HepG2 (cell line): ENCODE data around the gene TMIGD2. TPM values are rescaled to one million over a fixed set of nuclear protein-coding genes. Genes with fewer than 3 reads are reported as not detected.

ENCODE experiments used
- GATAD2A ChIP-seq: IDR thresholded peaks from 2 replicates; pipeline ENCODE4 v1.6.1; 2016
- HNF4A ChIP-seq: sonication (generic); formaldehyde crosslinking; IDR thresholded peaks from 2 replicates; pipeline ENCODE4 v1.4.0; 2020; ENCODE audit warnings: missing genetic modification reagents
- KAT2B ChIP-seq: fragments of 150-350 bp; IDR thresholded peaks from 2 replicates; pipeline ENCODE4 v1.6.1; 2014; ENCODE audit warnings: low read depth, low read length, borderline replicate concordance
- KLF16 ChIP-seq, 2 experiments: sonication (generic) in 1 of 2; formaldehyde crosslinking in 1 of 2; IDR thresholded peaks; 2 replicates each; pipeline versions ENCODE4 v1.6.1 to v1.8.0; 2016 to 2023; ENCODE audit warnings: missing genetic modification reagents in 2 of 2, missing compliant biosample characterization in 1 of 2
- KLF6 ChIP-seq: IDR thresholded peaks from 2 replicates; pipeline ENCODE4 v1.8.0; 2016; ENCODE audit warnings: missing biosample characterization, missing genetic modification reagents
- NR2C2 ChIP-seq: sonication (generic); formaldehyde crosslinking; IDR thresholded peaks from 2 replicates; pipeline ENCODE4 v1.4.0; 2020; ENCODE audit warnings: missing genetic modification reagents, mild to moderate bottlenecking, moderate library complexity, borderline replicate concordance
- RAD21 ChIP-seq: fragments of 450-650 bp; formaldehyde crosslinking; IDR thresholded peaks from 2 replicates; pipeline ENCODE4 v1.5.0; 2020; ENCODE audit warnings: mild to moderate bottlenecking
- SIN3A ChIP-seq: IDR thresholded peaks from 2 replicates; pipeline ENCODE4 v1.6.1; 2011; ENCODE audit warnings: low read depth, mild to moderate bottlenecking, control low read depth, low read length, borderline replicate concordance
- SYNCRIP ChIP-seq: fragments of 200-400 bp; formaldehyde crosslinking; IDR thresholded peaks from 2 replicates; pipeline ENCODE4 v1.6.1; 2018; ENCODE audit warnings: mild to moderate bottlenecking, low read depth, low read length; ENCODE audit not compliant: insufficient read depth
- THAP11 ChIP-seq: IDR thresholded peaks from 2 replicates; pipeline ENCODE4 v1.6.1; 2016; ENCODE audit warnings: missing biosample characterization, missing genetic modification reagents
- ZBTB7B ChIP-seq: sonication (generic); formaldehyde crosslinking; IDR thresholded peaks from 2 replicates; pipeline ENCODE4 v1.4.0; 2020; ENCODE audit warnings: missing genetic modification reagents
- ZFP1 ChIP-seq: IDR thresholded peaks from 2 replicates; pipeline ENCODE4 v1.6.1; 2016
- ZNF143 ChIP-seq: sonication (generic); formaldehyde crosslinking; IDR thresholded peaks from 2 replicates; pipeline ENCODE4 v1.4.0; 2020; ENCODE audit warnings: missing genetic modification reagents
- ZNF468 ChIP-seq: sonication (generic); formaldehyde crosslinking; IDR thresholded peaks from 2 replicates; pipeline ENCODE4 v1.8.0; 2022; ENCODE audit warnings: mild to moderate bottlenecking, moderate library complexity, missing genetic modification reagents
- ZNF484 ChIP-seq: sonication (generic); formaldehyde crosslinking; IDR thresholded peaks from 2 replicates; pipeline ENCODE4 v1.5.1; 2020; ENCODE audit warnings: mild to moderate bottlenecking, low read depth, missing genetic modification reagents, borderline replicate concordance
- ZNF550 ChIP-seq: sonication (generic); formaldehyde crosslinking; IDR thresholded peaks from 2 replicates; pipeline ENCODE4 v1.4.0; 2020; ENCODE audit warnings: mild to moderate bottlenecking, missing genetic modification reagents, borderline replicate concordance
- ZNF598 ChIP-seq: sonication (generic); formaldehyde crosslinking; IDR thresholded peaks from 2 replicates; pipeline ENCODE4 v1.5.1; 2020; ENCODE audit warnings: mild to moderate bottlenecking, missing genetic modification reagents, borderline replicate concordance
- polyA plus RNA-seq, 8 experiments: library from polyadenylated mRNA; depleted of rRNA in 3 of 8; stranded (reverse) in 7 of 8; unstranded in 1 of 8; fragments of >200 nt; fragmentation: Illumina TruSeq in 4 of 8; extraction: Trizol in 4 of 8; gene quantifications; 2 replicates each; pipeline versions ENCODE4 v1.2.1 to v1.2.3, GENCODE V29; 2011 to 2016; ENCODE audit warnings: low read depth in 4 of 8, missing spikeins in 1 of 8, mixed read lengths in 1 of 8; ENCODE audit not compliant: insufficient read depth in 1 of 8
- total RNA-seq, 5 experiments: library from RNA; depleted of rRNA; stranded (reverse); fragments of >200 nt; fragmentation: Illumina TruSeq; extraction: Trizol; gene quantifications; 2 replicates each; pipeline ENCODE4 v1.2.3, GENCODE V29; 2016; ENCODE audit warnings: low read depth in 1 of 5
- TF ChIP-seq, protein P1 (sequence below): sonication (generic); formaldehyde crosslinking; conservative IDR thresholded peaks from 2 replicates; pipeline ENCODE4 v1.4.0; 2020; ENCODE audit warnings: mild to moderate bottlenecking, missing genetic modification reagents, moderate library complexity
- TF ChIP-seq, protein P2 (sequence below): sonication (generic); formaldehyde crosslinking; conservative IDR thresholded peaks from 2 replicates; pipeline ENCODE4 v1.4.0; 2020; ENCODE audit warnings: missing genetic modification reagents
- TF ChIP-seq, protein P3 (sequence below): sonication (generic); formaldehyde crosslinking; IDR thresholded peaks from 2 replicates; pipeline ENCODE4 v1.4.0; 2020; ENCODE audit warnings: mild to moderate bottlenecking, missing genetic modification reagents, borderline replicate concordance
- TF ChIP-seq, protein P4 (sequence below): fragments of 450-650 bp; IDR thresholded peaks from 2 replicates; pipeline ENCODE4 v1.6.1; 2016

TMIGD2 gene
- total and polyA plus RNA-seq, 2 of the 13 experiments (the other 11 are each of a cell fraction or from before 2014, with no cell fraction given): 0.11 to 1.0 TPM

DNA sequence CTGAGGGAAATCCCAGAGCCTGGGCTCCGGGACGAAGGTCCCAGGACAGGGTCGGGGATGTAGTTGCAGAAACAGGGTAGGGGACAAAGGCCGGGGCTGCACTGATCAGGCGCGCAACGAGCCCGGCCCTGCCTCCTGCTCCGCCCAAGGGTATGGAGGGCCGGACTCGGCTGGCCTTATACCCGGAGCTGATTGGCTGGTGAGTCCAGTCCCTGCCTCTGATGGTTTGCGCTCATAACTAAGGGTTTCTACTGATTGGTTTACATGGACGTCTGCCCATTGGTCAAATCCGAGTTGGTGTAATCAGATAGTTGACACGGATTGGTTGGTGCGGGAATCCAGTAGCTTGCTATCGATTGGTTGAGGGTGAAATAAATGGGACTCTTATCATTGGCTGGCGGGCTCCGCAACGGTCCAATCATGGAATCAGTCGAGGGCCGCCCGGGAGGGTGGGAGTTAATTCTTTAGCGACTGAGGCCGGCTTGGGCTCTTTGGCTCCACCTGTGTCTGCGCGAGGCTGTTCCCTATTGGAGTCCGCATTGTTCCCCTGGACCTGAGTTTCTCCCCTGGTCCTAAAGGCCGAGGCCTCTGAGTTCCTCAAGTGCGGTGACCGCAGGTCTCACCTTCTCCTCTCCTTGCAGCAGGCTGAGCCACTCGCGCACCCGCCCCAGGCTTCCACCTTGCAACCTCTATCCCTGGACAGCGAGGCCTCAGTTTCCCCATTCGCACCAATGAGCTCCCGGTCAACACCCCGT lies 40.6 kb upstream of the TMIGD2 start (continued):
- TF ChIP-seq, protein P1, sequence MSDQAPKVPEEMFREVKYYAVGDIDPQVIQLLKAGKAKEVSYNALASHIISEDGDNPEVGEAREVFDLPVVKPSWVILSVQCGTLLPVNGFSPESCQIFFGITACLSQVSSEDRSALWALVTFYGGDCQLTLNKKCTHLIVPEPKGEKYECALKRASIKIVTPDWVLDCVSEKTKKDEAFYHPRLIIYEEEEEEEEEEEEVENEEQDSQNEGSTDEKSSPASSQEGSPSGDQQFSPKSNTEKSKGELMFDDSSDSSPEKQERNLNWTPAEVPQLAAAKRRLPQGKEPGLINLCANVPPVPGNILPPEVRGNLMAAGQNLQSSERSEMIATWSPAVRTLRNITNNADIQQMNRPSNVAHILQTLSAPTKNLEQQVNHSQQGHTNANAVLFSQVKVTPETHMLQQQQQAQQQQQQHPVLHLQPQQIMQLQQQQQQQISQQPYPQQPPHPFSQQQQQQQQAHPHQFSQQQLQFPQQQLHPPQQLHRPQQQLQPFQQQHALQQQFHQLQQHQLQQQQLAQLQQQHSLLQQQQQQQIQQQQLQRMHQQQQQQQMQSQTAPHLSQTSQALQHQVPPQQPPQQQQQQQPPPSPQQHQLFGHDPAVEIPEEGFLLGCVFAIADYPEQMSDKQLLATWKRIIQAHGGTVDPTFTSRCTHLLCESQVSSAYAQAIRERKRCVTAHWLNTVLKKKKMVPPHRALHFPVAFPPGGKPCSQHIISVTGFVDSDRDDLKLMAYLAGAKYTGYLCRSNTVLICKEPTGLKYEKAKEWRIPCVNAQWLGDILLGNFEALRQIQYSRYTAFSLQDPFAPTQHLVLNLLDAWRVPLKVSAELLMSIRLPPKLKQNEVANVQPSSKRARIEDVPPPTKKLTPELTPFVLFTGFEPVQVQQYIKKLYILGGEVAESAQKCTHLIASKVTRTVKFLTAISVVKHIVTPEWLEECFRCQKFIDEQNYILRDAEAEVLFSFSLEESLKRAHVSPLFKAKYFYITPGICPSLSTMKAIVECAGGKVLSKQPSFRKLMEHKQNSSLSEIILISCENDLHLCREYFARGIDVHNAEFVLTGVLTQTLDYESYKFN: peak; percentile 88
- TF ChIP-seq GATAD2A: peak; percentile 47; the same call in 1 of the 2 replicates
- TF ChIP-seq KAT2B: peak; percentile 40; the same call in 1 of the 2 replicates
- TF ChIP-seq ZNF598: peak; percentile 29; the same call in 1 of the 2 replicates
- TF ChIP-seq ZNF484 (CRISPR knock-in tag): no peak
- TF ChIP-seq ZNF550 (CRISPR knock-in tag): no peak
- no peak; the same call in 1 of the 2 replicates for TF ChIP-seq NR2C2 (CRISPR knock-in tag)
- TF ChIP-seq KLF16 (CRISPR knock-in tag; IDR thresholded peaks at IDR 0.05): 0 out of 4 replicates have a peak, but pooled peaks of 1 of the 2 experiments have one; percentile 68
- peak; percentile 69; the same call in 1 of the 2 replicates for TF ChIP-seq KLF6 (CRISPR knock-in tag)
- TF ChIP-seq ZNF468 (CRISPR knock-in tag): no peak
- peak; percentile 78; the same call in 1 of the 2 replicates for TF ChIP-seq SIN3A
- TF ChIP-seq, protein P2, sequence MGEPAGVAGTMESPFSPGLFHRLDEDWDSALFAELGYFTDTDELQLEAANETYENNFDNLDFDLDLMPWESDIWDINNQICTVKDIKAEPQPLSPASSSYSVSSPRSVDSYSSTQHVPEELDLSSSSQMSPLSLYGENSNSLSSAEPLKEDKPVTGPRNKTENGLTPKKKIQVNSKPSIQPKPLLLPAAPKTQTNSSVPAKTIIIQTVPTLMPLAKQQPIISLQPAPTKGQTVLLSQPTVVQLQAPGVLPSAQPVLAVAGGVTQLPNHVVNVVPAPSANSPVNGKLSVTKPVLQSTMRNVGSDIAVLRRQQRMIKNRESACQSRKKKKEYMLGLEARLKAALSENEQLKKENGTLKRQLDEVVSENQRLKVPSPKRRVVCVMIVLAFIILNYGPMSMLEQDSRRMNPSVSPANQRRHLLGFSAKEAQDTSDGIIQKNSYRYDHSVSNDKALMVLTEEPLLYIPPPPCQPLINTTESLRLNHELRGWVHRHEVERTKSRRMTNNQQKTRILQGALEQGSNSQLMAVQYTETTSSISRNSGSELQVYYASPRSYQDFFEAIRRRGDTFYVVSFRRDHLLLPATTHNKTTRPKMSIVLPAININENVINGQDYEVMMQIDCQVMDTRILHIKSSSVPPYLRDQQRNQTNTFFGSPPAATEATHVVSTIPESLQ (CRISPR knock-in tag): no peak
- peak; percentile 56; the same call in 1 of the 2 replicates for TF ChIP-seq THAP11 (CRISPR knock-in tag)
- peak; percentile 46; the same call in 1 of the 2 replicates for TF ChIP-seq ZBTB7B (CRISPR knock-in tag)
- TF ChIP-seq, protein P3, sequence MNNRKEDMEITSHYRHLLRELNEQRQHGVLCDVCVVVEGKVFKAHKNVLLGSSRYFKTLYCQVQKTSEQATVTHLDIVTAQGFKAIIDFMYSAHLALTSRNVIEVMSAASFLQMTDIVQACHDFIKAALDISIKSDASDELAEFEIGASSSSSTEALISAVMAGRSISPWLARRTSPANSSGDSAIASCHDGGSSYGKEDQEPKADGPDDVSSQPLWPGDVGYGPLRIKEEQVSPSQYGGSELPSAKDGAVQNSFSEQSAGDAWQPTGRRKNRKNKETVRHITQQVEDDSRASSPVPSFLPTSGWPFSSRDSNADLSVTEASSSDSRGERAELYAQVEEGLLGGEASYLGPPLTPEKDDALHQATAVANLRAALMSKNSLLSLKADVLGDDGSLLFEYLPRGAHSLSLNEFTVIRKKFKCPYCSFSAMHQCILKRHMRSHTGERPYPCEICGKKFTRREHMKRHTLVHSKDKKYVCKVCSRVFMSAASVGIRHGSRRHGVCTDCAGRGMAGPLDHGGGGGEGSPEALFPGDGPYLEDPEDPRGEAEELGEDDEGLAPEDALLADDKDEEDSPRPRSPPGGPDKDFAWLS (CRISPR knock-in tag): no peak
- peak; percentile 97 for TF ChIP-seq HNF4A (CRISPR knock-in tag)
- TF ChIP-seq ZFP1 (CRISPR knock-in tag): peak; percentile 68; the same call in 1 of the 2 replicates
- TF ChIP-seq ZNF143: no peak
- TF ChIP-seq RAD21 (CRISPR knock-in tag): peak; percentile 25
- TF ChIP-seq, protein P4, sequence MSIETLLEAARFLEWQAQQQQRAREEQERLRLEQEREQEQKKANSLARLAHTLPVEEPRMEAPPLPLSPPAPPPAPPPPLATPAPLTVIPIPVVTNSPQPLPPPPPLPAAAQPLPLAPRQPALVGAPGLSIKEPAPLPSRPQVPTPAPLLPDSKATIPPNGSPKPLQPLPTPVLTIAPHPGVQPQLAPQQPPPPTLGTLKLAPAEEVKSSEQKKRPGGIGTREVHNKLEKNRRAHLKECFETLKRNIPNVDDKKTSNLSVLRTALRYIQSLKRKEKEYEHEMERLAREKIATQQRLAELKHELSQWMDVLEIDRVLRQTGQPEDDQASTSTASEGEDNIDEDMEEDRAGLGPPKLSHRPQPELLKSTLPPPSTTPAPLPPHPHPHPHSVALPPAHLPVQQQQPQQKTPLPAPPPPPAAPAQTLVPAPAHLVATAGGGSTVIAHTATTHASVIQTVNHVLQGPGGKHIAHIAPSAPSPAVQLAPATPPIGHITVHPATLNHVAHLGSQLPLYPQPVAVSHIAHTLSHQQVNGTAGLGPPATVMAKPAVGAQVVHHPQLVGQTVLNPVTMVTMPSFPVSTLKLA: peak; percentile 11; the same call in 1 of the 2 replicates
- no peak for TF ChIP-seq SYNCRIP
